ENCODE data around the gene RPP30.

GRCh38 chr10:90923111-90923731, 51.4 kb downstream of the RPP30 start:
- no peak for TF ChIP-seq CTCF (IDR thresholded peaks at IDR 0.05; ENCODE audit: insufficient read depth, low read length, poor library complexity, severe bottlenecking)
- TF ChIP-seq EZH2phosphoT487 (conservative IDR thresholded peaks at IDR 0.05; ENCODE audit: low read length): no peak

Measured in SU-DHL-6 (cell line).